Neural progenitor cell (in vitro differentiated cells): Measurements from ENCODE around the gene PPP1R14B. TPM values are rescaled to one million over a fixed set of nuclear protein-coding genes. Genes with fewer than 3 reads are reported as not detected.

Experiments
- DNase-seq: peaks from one replicate; pipeline ENCODE4 v3.0.0-alpha.2; 2016; ENCODE audit warnings: low spot score
- H2AFZ ChIP-seq: fragments of 200-600 bp; sonication (generic); replicated peaks from 2 replicates; pipeline ENCODE4 v1.6.1; 2016; ENCODE audit warnings: antibody characterized with exemption
- H3F3A ChIP-seq: fragments of 200-600 bp; sonication (generic); 2 replicates; pipeline ENCODE4 v1.6.1; 2016; ENCODE audit warnings: antibody characterized with exemption, low read depth
- H3K27ac ChIP-seq: fragments of 200-600 bp; sonication (generic); 2 replicates; pipeline ENCODE4 v1.5.1; 2016; ENCODE audit warnings: mild to moderate bottlenecking
- H3K27me3 ChIP-seq: fragments of 200-600 bp; sonication (generic); 2 replicates; pipeline ENCODE4 v1.6.1; 2016; ENCODE audit warnings: mild to moderate bottlenecking, moderate library complexity
- H3K36me3 ChIP-seq: fragments of 200-600 bp; sonication (generic); 2 replicates; pipeline ENCODE4 v1.5.1; 2016
- H3K4me1 ChIP-seq: fragments of 200-600 bp; sonication (generic); 2 replicates; pipeline ENCODE4 v1.6.1; 2016; ENCODE audit warnings: mixed run types
- H3K4me2 ChIP-seq: fragments of 200-600 bp; sonication (generic); 2 replicates; pipeline ENCODE4 v1.6.1; 2016
- H3K4me3 ChIP-seq: fragments of 200-600 bp; sonication (generic); 2 replicates; pipeline ENCODE4 v1.5.1; 2016
- H3K79me2 ChIP-seq: fragments of 200-600 bp; sonication (generic); 2 replicates; pipeline ENCODE4 v1.6.1; 2016; ENCODE audit warnings: low read depth
- H3K9ac ChIP-seq: fragments of 200-600 bp; sonication (generic); 2 replicates; pipeline ENCODE4 v1.6.1; 2016
- H3K9me3 ChIP-seq: fragments of 200-600 bp; sonication (generic); 2 replicates; pipeline ENCODE4 v1.5.1; 2016; ENCODE audit warnings: low read depth
- H4K20me1 ChIP-seq: fragments of 200-600 bp; sonication (generic); 2 replicates; pipeline ENCODE4 v1.6.1; 2016; ENCODE audit warnings: low read depth
- H3K27ac Mint-ChIP-seq: 3 replicates; pipeline ENCODE4 v1.8.0; 2021; ENCODE audit warnings: mixed read lengths
- H3K27me3 Mint-ChIP-seq: 2 replicates; pipeline ENCODE4 v1.8.0; 2022; ENCODE audit warnings: low read depth, mild to moderate bottlenecking, inconsistent platforms, moderate library complexity, mixed read lengths; ENCODE audit not compliant: insufficient read depth
- H3K36me3 Mint-ChIP-seq: 3 replicates; pipeline ENCODE4 v1.8.0; 2021; ENCODE audit warnings: mixed read lengths
- H3K4me1 Mint-ChIP-seq: 3 replicates; pipeline ENCODE4 v1.8.0; 2021; ENCODE audit warnings: mixed read lengths
- H3K4me3 Mint-ChIP-seq: 3 replicates; pipeline ENCODE4 v1.8.0; 2021; ENCODE audit warnings: mild to moderate bottlenecking, moderate library complexity, mixed read lengths
- H3K9me3 Mint-ChIP-seq: 3 replicates; pipeline ENCODE4 v1.8.0; 2020; ENCODE audit warnings: mixed read lengths
- EZH2 ChIP-seq: fragments of 200-600 bp; sonication (generic); IDR thresholded peaks from 2 replicates; pipeline ENCODE4 v1.6.1; 2017; ENCODE audit warnings: antibody characterized with exemption, mild to moderate bottlenecking, moderate library complexity
- EZH2phosphoT487 ChIP-seq: fragments of 200-600 bp; sonication (generic); IDR thresholded peaks from 2 replicates; pipeline ENCODE4 v1.6.1; 2017; ENCODE audit warnings: antibody characterized with exemption
- total RNA-seq: library from RNA; depleted of rRNA; stranded (reverse); fragments of >200 nt; gene quantifications from 2 replicates; pipeline ENCODE4 v1.2.3, GENCODE V29; 2015; ENCODE audit warnings: low replicate concordance
- TF ChIP-seq, protein P1 (sequence below): fragments of 200-600 bp; sonication (generic); IDR thresholded peaks from 2 replicates; pipeline ENCODE4 v1.5.1; 2017; ENCODE audit warnings: antibody characterized with exemption, mild to moderate bottlenecking

Gene PPP1R14B
- total RNA-seq, 1 donor from 2014 or later: 107 TPM

DNA sequence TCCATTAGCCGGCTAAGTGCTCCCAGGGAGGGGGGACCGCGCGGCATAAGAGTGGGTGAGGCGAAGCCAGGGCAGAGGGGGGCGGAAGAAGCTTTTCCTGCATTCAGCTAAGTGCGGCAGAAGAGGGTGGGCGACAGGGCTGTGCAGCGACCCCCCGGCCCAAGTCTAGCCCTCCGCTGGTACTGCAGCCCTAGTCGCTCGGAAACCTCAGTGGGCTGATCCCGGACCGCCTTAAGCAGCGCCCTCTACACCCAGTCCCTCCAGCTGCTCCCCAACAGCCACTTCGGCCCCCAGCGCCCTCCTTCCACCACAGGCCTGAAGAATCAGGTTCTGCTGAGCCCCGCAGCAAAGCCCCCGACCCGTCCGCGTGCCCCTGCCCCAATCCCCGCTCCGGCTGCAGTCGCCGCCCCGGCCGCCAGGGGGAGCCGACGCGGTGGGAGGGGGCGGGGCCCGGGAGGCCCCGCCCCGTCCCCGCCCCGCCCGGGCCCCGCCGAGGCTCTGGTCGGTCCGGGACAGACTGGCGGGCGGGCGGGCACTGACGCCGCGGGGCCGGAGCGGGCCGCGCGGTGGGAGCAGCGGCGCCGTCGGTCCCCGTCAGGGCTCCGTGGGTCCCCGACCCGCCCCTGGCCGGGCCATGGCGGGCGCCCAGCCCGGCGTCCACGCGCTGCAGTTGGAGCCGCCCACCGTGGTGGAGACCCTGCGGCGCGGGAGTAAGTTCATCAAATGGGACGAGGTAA is 4.4 kb upstream of the PPP1R14B start, which contains the start of gene PLCB3:
PLCB3 (plus strand) TSS at position 515 of the 737 bp plus-strand sequence; CDS start at position 635, 120 bp downstream.
- Mint-ChIP-seq H3K4me1 (peaks cover 45% of the 10 kb centered on the region), H3K27ac (peak within 1 kb of the TSS; percentile 76), H3K4me3 (peak within 1 kb of the TSS; percentile 95), H3K27me3 (peaks cover 17% of the 10 kb centered on the region), H3K36me3 (peaks cover 4% of the 10 kb centered on the region), H3K9me3 (no peaks in the 10 kb centered on the region)
- Histone ChIP-seq H3K9ac (peak within 1 kb of the TSS; percentile 36), H3K36me3 (no peaks in the 10 kb centered on the region), H4K20me1 (peaks cover 25% of the 10 kb centered on the region), H3F3A (peaks cover 49% of the 10 kb centered on the region), H3K4me2 (peak within 1 kb of the TSS; percentile 92), H3K9me3 (no peaks in the 10 kb centered on the region), H3K79me2 (peaks cover 14% of the 10 kb centered on the region), H3K4me3 (peak within 1 kb of the TSS; percentile 80), H3K27ac (no peak within 1 kb of the TSS), H3K4me1 (peaks cover 38% of the 10 kb centered on the region), H2AFZ (peak within 1 kb of the TSS; percentile 87), H3K27me3 (peaks cover 6% of the 10 kb centered on the region)
- TF ChIP-seq, protein P1, sequence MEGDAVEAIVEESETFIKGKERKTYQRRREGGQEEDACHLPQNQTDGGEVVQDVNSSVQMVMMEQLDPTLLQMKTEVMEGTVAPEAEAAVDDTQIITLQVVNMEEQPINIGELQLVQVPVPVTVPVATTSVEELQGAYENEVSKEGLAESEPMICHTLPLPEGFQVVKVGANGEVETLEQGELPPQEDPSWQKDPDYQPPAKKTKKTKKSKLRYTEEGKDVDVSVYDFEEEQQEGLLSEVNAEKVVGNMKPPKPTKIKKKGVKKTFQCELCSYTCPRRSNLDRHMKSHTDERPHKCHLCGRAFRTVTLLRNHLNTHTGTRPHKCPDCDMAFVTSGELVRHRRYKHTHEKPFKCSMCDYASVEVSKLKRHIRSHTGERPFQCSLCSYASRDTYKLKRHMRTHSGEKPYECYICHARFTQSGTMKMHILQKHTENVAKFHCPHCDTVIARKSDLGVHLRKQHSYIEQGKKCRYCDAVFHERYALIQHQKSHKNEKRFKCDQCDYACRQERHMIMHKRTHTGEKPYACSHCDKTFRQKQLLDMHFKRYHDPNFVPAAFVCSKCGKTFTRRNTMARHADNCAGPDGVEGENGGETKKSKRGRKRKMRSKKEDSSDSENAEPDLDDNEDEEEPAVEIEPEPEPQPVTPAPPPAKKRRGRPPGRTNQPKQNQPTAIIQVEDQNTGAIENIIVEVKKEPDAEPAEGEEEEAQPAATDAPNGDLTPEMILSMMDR: peak; percentile 67
- no peak for TF ChIP-seq EZH2phosphoT487
- DNase-seq: peak; percentile 83

GRCh38 chr11:64250415-64251015 is 3.8 kb upstream of the PPP1R14B start:
- H3F3A ChIP-seq: peaks cover 49% of the 10 kb centered on the region
- Mint-ChIP-seq H3K9me3 (no peaks in the 10 kb centered on the region), H3K4me3 (peak overlapping the region; percentile 89), H3K36me3 (peaks cover 4% of the 10 kb centered on the region), H3K27me3 (peaks cover 15% of the 10 kb centered on the region), H3K4me1 (peaks cover 45% of the 10 kb centered on the region), H3K27ac (peak overlapping the region; percentile 76)
- H3K79me2 ChIP-seq: peaks cover 20% of the 10 kb centered on the region
- no peak overlapping the region for H3K9ac ChIP-seq
- peak overlapping the region; percentile 81 for H2AFZ ChIP-seq
- H3K4me2 ChIP-seq: peak overlapping the region; percentile 92
- no peak overlapping the region for H3K27ac ChIP-seq
- no peaks in the 10 kb centered on the region for H3K36me3 ChIP-seq
- TF ChIP-seq EZH2 (no peak), EZH2phosphoT487 (no peak)
- TF ChIP-seq, protein P1: no peak
- peak overlapping the region; percentile 80 for H3K4me3 ChIP-seq
- peaks cover 39% of the 10 kb centered on the region for H3K4me1 ChIP-seq
- peaks cover 27% of the 10 kb centered on the region for H4K20me1 ChIP-seq
- peak; percentile 64 for DNase-seq
- no peaks in the 10 kb centered on the region for H3K9me3 ChIP-seq
- H3K27me3 ChIP-seq: peaks cover 6% of the 10 kb centered on the region

DNA sequence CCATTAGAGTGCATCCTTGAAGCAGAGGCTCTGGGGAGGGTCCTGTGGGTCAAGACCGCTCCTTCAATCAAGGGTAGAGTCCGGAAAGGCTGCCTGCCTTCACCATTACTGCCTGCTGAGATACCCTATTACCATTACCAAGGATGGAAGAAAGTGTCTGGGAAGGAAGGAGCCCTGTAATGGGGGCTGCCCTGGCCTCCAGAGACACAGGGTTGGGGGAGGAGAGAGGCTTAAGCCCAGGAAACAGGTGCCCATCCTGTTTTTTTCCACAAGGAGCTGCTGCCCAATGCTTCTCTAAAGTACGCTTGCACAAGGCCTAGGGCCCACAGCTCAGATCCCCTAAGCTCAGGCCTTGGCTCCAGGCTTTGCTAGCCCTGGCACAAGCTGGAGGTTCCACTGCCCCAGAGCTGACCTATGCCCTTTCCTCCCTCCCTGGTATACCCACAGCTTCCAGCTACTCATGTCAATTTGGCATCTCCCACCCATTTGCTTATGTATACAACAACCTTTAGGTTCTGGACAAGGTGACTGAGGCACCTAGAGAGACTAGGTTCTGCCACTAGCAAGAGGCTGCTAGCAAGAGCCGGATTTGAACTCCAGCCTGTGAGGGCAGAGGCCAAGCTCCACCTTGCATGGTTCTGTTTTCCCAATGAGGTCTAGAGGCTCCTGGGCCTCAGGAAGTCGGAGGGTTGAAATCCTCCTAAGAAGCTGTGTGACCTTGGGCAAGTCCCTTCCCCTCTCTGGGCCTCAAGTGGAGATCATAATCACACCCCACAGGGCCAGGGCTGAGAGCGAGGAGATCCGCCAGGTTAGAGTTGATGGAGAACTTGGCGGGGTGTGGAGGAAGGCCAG is 3.0 kb upstream of the PPP1R14B start:
- Mint-ChIP-seq H3K4me1 (peaks cover 45% of the 10 kb centered on the region), H3K9me3 (no peaks in the 10 kb centered on the region), H3K27me3 (peaks cover 15% of the 10 kb centered on the region), H3K27ac (no peak overlapping the region), H3K4me3 (peak overlapping the region; percentile 89), H3K36me3 (peaks cover 4% of the 10 kb centered on the region)
- Histone ChIP-seq H3K9me3 (no peaks in the 10 kb centered on the region), H3K36me3 (no peaks in the 10 kb centered on the region), H3K27ac (no peak overlapping the region), H3K4me2 (peak overlapping the region; percentile 92), H3K4me3 (peak overlapping the region; percentile 80), H3K27me3 (peaks cover 6% of the 10 kb centered on the region), H4K20me1 (peaks cover 33% of the 10 kb centered on the region), H3K4me1 (peaks cover 41% of the 10 kb centered on the region), H3K79me2 (peaks cover 25% of the 10 kb centered on the region), H2AFZ (no peak overlapping the region), H3K9ac (no peak overlapping the region), H3F3A (peaks cover 49% of the 10 kb centered on the region)
- TF ChIP-seq EZH2phosphoT487 (no peak), EZH2 (no peak)
- TF ChIP-seq, protein P1: no peak
- no peak for DNase-seq
